NCI-H2081 treated with DMSO at 0.1 percent for 48 hours (cell line): Measurements from ENCODE around the gene MYL7.

Experiments
- DNase-seq: peaks from one replicate; lab custom pipeline; 2025; lab: John Stamatoyannopoulos, UW

MYL7 gene

GRCh38 chr7:44150466-44150832 lies 9.3 kb upstream of the MYL7 start:
- DNase-seq: no peak

- no peak for DNase-seq
Observed at GRCh38 chr7:44149571-44150465, 8.7 kb upstream of the MYL7 start.

GRCh38 chr7:44148961-44149536 lies 7.9 kb upstream of the MYL7 start:
- DNase-seq: no peak

GRCh38 chr7:44148166-44148565 lies 7.0 kb upstream of the MYL7 start:
- no peak for DNase-seq

GRCh38 chr7:44147026-44147991 lies 6.2 kb upstream of the MYL7 start:
- no peak for DNase-seq

GRCh38 chr7:44145969-44146911 lies 5.1 kb upstream of the MYL7 start:
- no peak for DNase-seq

GRCh38 chr7:44145479-44145968 lies 4.4 kb upstream of the MYL7 start:
- DNase-seq: no peak

- no peak for DNase-seq
Observed at GRCh38 chr7:44144968-44145478, 3.9 kb upstream of the MYL7 start.

- DNase-seq: no peak
Observed at GRCh38 chr7:44144426-44144967, 3.4 kb upstream of the MYL7 start.

GRCh38 chr7:44143646-44144250 lies 2.6 kb upstream of the MYL7 start:
- DNase-seq: no peak

GRCh38 chr7:44142028-44142427 lies 896 bp upstream of the MYL7 start:
- DNase-seq: no peak

- DNase-seq: no peak
Observed at GRCh38 chr7:44140341-44140740, 791 bp downstream of the MYL7 start.

- DNase-seq: no peak
Observed at GRCh38 chr7:44139311-44140010, 1.7 kb downstream of the MYL7 start.

- no peak for DNase-seq
Observed at GRCh38 chr7:44138698-44139097, 2.4 kb downstream of the MYL7 start.

GRCh38 chr7:44136731-44137130 lies 4.4 kb downstream of the MYL7 start:
- no peak for DNase-seq

- no peak for DNase-seq
Observed at GRCh38 chr7:44134943-44135628, 6.0 kb downstream of the MYL7 start.

- DNase-seq: no peak
Observed at GRCh38 chr7:44133295-44133694, 7.8 kb downstream of the MYL7 start.

- no peak for DNase-seq
Observed at GRCh38 chr7:44132039-44132438, 9.1 kb downstream of the MYL7 start.
